NCI-H1436 (cell line): ENCODE results near the gene FCRL6.

Source experiments
- DNase-seq: peaks from one replicate; lab custom pipeline; 2025; lab: John Stamatoyannopoulos, UW

FCRL6 gene

GRCh38 chr1:159799446-159799985 is 2.6 kb upstream of the FCRL6 start:
- DNase-seq: no peak

- no peak for DNase-seq
These were observed 1.8 kb upstream of the FCRL6 start for GRCh38 chr1:159800177-159800930.

DNA sequence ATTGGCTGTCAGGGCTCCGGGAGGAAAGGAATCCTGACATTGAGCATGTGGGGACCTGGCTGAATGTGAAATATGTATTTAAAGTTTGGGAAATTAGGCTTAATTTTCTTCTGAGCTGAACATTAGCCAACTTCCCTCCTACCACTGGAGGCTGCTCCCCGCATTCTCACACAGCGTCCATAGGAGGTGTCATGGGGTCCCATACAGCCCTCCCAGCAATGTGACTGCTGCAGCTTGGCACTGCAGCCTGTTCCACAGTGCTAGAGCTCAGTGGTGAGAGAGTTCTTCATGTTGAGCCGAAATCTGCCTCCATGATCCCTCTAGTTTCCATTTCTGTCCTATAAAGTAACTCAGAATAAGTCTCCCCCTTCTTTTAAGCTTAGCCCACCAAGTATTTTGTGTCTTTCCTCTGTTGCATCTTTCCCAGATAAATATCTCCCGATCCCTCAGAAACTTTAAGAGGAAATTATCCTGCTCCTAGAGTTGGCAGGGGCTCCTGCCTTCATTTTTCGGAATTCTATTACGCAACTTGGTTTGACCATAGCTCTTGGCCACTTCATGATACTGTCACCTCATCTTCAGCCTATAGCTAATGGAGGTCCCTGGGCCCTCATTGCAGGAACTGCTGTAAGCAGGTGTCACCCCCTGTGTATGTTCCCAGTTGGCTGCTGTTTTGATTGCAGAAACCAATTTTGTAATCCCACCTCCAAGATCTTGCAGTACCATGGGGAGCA is 2.0 kb downstream of the FCRL6 start:
- no peak for DNase-seq

GRCh38 chr1:159804924-159805323 is 2.8 kb downstream of the FCRL6 start:
- DNase-seq: no peak

- DNase-seq: no peak
These were observed 13.8 kb downstream of the FCRL6 start for GRCh38 chr1:159815926-159816325.

GRCh38 chr1:159817276-159818041 is 15.3 kb downstream of the FCRL6 start:
- DNase-seq: peak; percentile 89

- DNase-seq: peak; percentile 43
These were observed 19.2 kb downstream of the FCRL6 start for GRCh38 chr1:159821171-159821867.

- DNase-seq: peak; percentile 94
These were observed 21.2 kb downstream of the FCRL6 start for GRCh38 chr1:159823406-159823805.

- no peak for DNase-seq
These were observed 23.4 kb downstream of the FCRL6 start for GRCh38 chr1:159825564-159825963.

DNA sequence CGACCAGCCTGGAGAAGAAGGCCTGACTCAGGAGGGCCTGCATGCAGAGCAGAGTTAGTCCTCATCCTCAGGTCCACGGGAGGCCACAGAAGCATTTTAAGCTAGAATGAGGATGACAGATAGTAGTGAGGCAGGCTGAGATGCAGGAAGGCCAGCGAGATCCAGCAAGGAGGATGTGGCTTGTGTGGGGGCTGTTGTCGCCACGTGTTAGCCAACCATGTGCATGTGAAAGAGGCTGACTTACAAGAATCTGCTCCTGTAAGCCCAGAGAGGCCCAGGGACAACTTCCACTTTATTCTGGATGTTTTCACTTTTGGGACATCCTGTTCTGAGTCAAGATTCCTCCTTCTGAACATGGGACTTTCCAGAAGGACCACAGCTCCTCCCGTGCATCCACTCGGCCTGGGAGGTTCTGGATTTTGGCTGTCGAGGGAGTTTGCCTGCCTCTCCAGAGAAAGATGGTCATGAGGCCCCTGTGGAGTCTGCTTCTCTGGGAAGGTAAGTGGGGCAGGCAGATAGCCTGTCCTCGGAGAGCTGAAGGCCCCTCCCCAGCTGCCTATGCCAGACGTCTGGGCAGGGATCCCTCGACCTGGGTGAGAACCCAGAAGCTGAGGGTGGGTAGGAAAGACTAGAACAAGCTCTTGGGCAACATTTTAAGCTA is 24.4 kb downstream of the FCRL6 start, which contains the start of gene SLAMF8:
Gene SLAMF8, plus strand, starts transcription at position 433 of the 661 bp plus-strand sequence. Its CDS starts 26 bp downstream, at position 459.
- no peak for DNase-seq

DNA sequence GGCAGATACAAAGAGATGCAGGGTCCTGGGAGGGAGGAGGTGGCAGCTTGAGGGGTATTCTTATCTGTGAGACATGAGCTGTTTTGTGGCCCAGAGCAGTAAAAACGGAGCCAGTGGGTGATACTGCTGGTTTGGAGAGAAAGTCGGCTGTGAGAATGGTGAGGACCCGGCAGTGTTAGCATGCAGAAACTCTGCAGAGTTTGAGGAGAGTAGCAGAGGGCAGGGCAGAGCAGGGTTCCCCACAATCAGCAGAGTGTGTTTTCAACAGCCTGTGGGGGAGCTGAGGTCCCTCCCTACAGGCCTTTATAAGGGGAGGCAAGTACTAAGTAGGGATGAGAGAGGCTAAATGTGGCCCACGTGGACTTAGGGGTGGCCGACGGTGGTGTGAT is 24.9 kb downstream of the FCRL6 start:
- DNase-seq: no peak

DNA sequence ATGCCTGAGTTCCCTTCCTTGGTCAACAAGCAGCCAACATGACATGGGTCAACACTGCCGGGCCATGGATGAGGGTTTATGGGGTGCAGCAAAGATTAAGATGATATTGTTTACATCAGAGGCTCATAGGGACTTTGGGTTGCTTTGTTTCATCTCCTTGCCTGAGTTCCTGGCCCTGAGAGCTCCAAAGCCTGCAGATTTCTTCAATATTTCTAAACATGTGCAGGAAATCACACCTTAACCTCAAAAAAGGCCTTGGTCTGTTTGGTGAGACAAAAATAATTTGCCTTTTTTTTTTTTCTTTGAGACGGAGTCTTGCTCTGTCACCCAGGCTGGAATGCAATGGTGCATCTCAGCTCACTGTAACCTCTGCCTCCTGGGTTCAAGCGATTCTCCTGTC is 25.4 kb downstream of the FCRL6 start:
- DNase-seq: no peak

- DNase-seq: no peak
These were observed 26.0 kb downstream of the FCRL6 start for GRCh38 chr1:159828176-159828575.

GRCh38 chr1:159828581-159829272 is 26.6 kb downstream of the FCRL6 start:
- DNase-seq: no peak

- DNase-seq: peak; percentile 73
These were observed 27.1 kb downstream of the FCRL6 start for GRCh38 chr1:159829273-159829634.

DNA sequence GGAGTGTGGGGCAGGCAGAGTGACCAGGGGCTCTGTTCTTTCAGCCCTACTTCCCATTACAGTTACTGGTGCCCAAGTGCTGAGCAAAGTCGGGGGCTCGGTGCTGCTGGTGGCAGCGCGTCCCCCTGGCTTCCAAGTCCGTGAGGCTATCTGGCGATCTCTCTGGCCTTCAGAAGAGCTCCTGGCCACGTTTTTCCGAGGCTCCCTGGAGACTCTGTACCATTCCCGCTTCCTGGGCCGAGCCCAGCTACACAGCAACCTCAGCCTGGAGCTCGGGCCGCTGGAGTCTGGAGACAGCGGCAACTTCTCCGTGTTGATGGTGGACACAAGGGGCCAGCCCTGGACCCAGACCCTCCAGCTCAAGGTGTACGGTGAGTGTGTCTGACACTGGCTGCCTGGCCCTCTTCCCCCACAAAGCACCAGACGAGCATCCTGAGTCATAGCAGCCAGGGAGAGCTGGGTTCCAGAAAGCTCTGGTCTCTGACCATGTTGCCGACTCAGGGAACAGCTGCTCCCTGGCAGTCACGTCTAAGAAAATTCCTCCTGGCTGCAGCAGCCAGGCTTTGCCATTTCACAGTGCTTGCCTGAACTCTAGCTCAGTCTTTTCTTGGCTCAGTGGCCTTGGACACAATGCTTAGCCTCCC is 27.8 kb downstream of the FCRL6 start:
- no peak for DNase-seq

- no peak for DNase-seq
These were observed 28.6 kb downstream of the FCRL6 start for GRCh38 chr1:159830722-159831121.

DNA sequence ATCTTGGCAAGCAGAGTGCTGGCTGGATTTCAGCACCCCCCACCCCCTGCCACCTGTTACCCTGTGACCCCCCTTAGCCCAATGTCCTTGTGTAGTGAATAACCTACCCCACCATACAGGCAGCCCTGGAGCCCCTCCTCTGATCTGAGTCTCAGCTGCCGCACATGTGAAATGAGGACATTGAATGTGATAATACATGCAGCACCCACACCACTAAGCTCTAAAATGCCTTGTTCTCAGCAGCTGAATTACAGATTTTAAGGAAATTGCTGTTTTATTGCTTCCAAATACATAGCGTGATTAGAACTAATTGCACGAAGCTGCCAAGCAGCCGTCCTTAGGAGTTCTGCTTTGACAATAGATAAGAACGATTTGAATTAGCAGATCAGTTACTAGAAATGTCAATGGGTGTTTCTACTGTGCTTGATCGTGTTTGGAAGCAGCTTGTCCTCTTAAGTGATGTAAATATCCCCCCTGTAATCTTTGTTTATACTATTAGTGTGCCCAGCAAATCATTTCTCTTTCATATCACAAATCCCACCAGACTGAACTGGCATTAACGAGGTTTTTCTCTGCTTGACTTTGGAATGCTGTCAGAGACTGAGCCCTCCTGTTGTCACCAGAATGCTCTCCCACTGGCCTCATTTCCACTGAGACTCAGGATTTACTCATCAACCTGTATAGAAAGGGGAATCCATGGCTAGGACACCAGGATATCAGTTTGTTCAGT is 29.4 kb downstream of the FCRL6 start:
- DNase-seq: peak; percentile 60

DNA sequence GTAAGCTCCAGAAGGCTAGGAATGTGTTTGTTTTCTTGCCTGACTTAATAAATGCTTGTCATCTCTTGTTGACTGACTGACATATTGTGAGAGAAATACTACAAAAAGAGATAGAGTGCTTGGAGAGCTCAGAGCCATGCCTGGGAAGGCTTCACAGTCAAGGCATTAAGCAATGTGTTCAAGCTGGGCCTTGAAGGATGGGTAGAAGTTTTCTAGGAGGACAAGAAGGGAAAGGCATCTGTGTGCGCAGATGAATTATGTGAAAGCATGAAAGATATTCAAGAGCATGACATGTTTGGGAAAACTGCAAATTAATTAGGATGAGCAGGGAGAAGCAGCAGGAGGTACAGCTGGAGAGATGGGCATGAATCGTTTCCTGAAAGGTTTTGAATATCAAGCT is 30.1 kb downstream of the FCRL6 start:
- DNase-seq: no peak
